Stimulated activated CD8-positive, alpha-beta memory T cell treated with anti-CD3 and anti-CD28 coated beads, Interleukin-15, amount 100 ng/mL, for 24 hours (primary cell): ENCODE results near the gene GPHN.

ENCODE experiments used
- DNase-seq: peaks from one replicate; pipeline ENCODE4 v3.0.0-alpha.2; 2020; ENCODE audit warnings: low read depth

The GPHN gene

DNA sequence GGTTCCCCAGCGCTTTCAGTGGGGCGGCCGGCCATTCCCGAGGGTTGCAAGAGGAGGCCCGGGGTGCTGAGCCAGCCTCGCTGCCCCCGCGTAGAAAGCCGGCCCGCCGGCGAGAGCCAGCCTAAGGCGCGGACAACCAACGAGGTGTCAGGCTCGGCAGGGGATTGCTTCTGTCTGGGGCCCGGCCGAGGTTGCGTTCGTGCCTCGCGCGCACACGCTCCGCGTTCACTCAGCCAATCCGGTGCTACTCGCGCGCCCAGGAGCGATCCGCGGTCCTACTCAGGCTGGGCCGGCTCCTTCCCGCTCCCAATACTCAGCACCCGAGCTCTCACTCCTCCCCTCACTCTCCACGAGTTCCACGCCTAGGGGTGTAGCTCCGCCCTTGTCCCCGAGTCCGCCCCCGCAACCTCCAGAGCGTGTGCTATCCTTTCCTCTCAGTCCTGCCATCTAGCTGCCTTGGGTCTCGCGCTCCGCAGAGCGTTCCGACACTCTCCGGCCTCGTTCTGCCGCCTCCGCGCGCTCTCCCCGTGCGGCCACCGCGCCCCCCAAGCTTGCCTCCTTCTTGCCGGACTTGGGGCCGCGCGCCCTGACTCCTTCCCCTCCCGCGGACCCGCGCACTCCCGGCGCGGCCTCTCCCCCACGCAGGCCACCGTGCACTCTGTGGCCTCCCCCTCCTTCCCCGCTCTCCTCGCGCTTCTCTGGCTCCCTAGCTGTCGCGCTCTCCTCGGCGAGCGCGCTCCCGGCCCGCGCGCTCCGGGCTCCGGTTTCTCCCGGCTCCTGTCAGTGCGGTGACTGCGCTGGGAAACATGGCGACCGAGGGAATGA lies at the start of gene GPHN:
GPHN (plus strand) TSS at position 426 of the 825 bp plus-strand sequence.
- peak; percentile 58 for DNase-seq

DNA sequence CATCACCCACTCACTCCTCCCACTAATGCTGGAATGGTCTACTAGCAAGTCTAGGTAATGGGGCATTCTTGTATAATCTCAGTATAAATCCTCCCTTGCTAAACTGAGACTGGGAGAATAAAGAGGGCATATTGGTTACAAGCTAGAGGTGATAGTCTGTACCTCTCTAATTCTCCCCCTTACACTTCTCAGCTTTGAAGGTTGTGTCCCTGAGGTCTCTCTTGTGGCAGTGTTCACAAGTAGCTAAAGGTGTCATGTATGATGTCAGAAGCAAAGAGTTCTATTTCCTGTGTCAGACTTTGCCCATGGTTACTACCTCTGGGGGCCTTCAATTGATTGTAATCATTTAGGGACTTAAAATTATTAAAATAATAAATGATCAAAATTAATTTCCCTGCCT lies 48.3 kb upstream of the GPHN start:
- DNase-seq = no peak

GRCh38 chr14:66464261-66464660 lies 43.7 kb upstream of the GPHN start:
- no peak for DNase-seq

DNA sequence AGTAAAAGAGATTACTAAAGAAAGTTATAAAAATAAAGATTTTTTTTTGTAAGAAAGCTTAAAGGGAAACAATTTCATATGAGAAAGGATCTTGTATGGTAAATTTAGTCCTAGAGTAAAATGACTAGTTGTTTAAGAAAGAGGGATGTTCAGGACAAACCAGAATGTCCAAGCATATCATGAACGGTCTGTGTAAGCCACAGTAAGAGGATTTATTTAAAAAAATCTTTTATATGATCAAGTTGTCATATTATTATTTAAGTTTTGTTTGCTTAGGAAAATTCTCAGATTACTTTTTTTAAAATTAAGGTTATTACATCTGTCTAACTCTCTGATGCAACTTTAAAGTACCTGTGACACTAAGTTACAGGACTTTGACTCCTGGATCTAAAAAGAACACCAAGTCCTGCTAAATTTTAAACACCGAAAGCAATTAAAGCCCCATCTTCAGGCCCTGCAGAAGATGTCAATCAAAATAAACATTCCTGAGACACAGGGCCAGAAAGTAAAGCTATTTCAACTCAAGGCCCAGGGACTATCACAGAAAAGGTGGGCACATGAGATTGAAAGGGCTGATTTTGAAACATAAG lies 39.1 kb upstream of the GPHN start:
- no peak for DNase-seq

DNA sequence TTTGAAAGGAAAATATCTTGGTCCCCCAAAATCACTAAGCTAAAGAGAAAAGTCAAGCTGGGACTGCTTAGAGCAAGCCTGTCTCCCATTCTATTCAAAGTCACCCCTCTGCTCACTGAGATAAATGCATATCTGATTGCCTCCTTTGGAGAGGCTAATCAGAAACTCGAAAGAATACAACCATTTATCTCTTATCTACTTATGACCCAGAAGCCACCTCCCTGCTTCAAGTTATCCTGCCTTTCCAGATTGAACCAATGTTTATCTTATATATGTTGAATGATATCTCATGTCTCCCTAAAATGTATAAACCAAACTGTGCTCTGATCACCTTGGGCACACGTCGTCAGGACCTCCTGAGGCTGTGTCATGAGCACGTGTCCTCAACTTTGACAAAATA lies 36.4 kb upstream of the GPHN start:
- no peak for DNase-seq

- DNase-seq = no peak
These were observed 35.7 kb upstream of the GPHN start for GRCh38 chr14:66472251-66472650.

DNA sequence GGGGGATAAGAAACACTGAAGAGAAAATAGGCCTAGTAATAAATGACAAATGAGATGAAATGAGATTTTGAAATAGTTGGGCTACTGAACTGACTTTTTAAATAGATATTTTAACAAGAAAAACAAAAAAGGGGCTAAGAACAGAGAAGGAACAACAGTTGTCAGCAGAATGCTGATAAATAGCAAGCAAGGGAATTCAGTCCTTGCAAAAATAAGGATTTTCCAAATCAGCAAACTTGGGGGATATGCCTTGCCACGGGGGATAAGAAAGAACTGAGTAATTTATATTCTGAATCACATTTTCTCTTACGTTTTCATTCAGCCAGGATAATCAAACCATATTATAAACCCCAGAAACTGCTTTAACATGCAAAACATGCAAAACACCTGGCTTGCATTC lies 34.7 kb upstream of the GPHN start:
- no peak for DNase-seq

DNA sequence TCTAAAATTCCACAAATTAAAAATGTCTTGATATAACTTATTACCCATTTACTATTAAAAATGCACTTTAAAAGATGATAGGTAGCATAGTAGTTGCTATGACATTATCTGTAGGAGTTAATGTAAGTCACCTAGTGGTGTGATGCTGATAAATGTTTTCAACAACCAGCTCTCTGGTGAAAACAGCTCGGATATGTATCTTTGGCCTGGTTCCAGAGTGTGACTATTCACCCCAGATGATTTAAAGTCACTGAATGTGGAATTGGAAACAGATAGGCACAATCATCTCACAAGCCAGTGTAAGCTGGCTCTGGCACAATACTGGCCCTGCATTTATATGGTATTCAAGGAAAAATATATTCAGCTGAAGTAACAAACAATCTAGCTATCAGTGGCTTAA lies 31.0 kb upstream of the GPHN start:
- DNase-seq = no peak

- no peak for DNase-seq
These were observed 30.4 kb upstream of the GPHN start for GRCh38 chr14:66477567-66477966.

DNA sequence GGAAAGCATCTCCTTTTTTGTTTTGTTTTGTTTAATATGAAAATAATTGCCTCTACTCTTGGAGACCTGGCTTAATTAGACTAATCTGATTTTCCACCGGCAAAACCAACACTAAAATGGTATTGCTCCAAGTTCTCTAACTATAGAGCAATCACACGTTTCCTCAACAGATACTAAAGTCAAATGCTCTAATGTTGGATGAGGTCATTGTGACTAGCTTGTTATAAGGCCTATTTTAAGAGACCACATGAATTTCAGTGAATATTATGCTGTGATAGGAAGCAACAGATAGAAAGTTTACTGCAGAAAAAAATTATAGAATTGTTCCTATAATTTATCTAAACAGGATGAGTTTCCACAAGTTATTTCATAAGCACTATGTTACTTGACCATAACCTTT lies 25.1 kb upstream of the GPHN start:
- no peak for DNase-seq

- DNase-seq = no peak
These were observed 24.6 kb upstream of the GPHN start for GRCh38 chr14:66483322-66483721.

DNA sequence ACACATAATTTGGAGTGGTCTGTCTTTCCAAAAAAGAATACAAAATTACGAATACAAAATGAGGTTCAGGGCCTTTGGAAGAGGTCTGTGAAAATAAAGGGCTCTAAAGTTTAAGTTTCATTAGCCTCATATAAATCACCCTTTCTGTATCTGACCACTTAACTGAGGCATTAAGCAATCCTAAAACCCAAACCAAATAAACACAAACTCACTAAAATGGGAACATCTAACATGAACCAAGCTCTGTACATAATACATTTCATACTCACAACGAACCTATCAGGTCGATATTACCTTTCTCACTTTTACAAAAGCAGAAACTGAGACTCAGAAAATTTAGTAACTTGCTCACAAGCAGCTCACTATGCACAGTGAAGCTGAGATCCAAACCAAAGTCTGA lies 22.9 kb upstream of the GPHN start:
- no peak for DNase-seq

DNA sequence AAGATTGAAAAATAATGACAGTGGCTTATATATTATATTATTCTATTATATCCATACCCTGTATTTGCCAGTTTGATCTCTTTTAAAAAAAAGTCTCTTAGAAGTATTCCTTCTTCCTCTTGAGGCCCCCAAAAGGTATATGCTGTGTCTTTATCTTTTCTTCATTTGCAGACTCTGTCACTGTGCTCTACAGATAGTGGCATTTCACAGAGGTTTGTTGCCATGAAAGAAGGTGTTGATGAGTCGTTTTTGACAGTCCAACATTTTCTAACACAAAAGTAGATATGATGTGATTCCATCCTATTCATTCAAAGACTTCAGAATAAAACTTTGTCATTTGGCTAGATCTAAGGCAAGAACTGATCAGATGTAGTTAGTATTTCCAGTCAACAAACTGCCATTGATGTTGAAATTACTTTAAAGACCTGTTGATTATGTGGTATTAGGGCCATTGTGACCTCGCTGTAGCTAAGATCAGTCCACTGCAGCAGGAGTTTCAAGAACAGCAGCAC lies 22.0 kb upstream of the GPHN start, which contains the start of gene CCDC196:
CCDC196 (plus strand) TSS at position 462 of the 512 bp plus-strand sequence. CDS start 132 bp downstream, outside the sequence.
- no peak for DNase-seq

GRCh38 chr14:66487164-66487563 lies 20.8 kb upstream of the GPHN start:
- no peak for DNase-seq

GRCh38 chr14:66490143-66491111 lies 17.5 kb upstream of the GPHN start:
- DNase-seq = no peak

DNA sequence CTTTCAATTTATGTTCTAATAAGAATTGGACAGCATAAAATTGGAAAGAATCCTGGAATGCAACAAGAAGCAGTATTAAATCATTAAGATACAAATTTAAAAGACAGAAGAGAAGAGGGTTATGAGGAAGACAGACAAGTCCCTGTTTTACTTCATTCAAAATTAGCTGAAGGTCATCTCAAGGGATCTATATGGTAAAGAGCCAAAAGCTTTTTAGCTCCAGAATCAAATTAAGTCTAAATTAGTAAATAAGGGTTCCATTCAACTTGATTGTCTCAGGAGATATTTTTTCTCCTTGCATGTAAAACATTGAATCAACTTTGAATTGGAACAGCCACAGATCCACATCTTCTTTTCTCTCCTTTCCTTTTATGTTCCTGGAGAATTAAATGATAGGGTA lies 14.2 kb upstream of the GPHN start:
- DNase-seq = no peak

DNA sequence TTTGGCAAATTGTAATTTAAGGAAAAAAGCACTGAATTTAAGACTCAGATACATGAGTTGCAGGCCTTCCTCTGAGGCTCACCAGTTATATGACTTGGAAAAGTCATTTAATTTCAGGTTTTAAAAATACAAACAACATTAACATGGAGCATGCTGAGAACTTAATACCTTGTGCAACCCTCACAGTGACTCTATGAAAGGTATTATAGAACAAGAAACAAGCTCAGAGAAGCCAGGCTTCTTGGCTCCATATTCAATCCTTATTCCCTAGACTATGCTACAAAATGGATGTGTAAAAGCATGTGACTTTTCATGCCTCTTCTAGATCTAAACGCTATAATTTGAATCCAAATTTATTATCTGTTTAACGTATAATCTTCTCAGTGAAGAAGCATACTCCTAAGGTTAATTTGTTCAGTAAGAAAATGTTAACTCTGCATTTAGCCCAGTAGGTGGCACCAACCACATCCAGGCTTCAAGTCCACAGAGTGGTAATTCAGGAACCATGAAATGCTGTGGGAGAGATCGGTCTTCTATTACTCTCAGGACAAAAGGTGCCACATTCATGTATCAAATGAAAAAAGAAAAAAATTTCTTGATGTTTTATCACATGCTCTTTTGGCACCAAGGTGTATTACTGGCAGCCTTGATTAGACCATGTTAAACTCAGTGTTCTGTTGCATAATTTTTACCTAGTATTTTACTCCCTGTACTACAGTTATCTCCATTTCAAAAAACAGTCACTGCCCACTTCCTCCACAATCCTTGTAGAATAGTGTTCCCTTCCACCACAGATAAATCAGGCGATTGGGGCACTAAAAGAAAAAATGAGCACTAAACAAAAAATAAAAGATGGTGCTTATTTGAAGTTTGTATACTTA lies 12.5 kb upstream of the GPHN start:
- DNase-seq = no peak

GRCh38 chr14:66496188-66496807 lies 11.6 kb upstream of the GPHN start:
- DNase-seq = no peak

DNA sequence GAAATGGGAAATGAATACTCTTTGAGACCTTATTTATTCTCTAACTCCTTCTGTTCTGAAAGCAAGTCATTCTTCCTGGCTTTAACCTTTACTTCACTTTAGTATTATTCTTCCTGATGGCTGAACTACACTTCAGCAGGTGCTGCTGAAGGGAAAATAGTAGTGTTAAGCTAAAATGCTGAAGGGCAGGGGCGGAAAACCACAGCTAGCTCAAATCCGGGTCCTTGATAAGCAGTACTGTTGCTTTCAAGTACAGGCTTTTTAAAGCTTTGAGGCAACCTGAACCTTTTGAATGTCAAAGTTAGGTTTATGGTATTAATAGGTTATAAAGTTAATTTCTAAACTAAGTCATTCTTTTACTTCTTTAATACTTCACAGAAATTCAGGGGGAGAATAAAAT lies 11.0 kb upstream of the GPHN start:
- DNase-seq = no peak

- DNase-seq = no peak
These were observed 9.6 kb upstream of the GPHN start for GRCh38 chr14:66498311-66498710.

DNA sequence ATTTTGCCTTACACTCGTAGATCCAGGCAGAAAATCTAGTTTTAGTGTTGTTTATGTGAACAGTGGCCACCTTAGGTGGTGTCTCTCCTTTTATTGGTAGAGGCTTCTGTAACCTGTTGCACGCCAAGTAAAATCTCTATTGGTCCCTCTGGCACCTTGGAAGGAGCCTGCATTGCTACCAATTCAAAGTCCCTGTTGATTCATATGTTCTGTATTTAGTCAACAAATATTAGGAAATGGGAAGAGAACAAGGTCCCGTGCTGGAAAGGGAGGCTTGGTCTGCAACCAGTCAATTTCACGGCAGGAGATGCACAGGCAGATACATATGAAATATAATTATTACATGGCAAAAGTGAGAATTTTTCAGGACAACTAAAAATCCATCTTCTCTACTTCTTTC lies 6.4 kb upstream of the GPHN start:
- DNase-seq = no peak
